NCI-H1694 (cell line): ENCODE data around the gene SEC14L5.
"Not testable (repeated sequence)": the region's sequence is repeated elsewhere in the genome, so short reads cannot be mapped to it uniquely, and the experiment has no call there.

Experiments
- DNase-seq: peaks from one replicate; lab custom pipeline; 2025; lab: John Stamatoyannopoulos, UW

SEC14L5 gene

DNA sequence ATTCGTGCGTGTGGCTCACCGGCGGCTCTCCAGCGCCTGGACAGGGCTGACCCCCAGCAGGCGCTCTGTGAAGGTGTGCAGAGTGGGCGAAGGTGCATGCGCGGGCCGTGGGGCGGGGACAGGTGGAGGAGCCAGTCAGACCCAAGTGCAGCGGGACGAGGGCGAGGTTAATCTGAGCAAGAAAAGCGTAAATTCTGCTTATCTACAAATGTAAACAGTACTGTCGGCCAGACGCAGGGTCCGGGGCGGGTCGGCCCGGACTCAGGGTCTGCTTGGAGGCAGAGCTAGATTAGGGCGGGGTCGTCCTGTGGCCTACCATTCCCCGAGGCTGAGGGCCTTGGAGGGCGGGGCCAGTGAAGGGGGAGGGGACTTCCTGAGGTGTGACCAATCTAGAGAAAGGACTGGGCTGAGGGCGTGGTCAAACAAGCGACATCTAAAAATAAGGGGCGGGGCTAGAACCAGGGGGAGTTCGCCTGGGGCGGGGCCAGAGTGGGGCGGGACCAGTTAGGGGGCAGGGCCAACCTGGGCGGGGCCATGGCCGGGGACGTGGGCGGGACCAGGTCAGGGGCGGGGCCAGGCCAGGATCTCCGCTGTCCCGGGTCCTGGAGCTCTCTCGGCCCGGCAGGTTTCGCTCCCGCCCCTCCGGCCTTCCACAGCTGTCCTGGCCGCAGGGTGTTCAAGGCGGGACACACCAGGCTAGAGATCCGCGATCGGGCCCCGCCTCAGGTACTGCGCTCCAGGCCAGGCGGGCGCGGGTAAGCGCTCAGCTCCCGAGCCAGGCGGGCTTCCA, at the start of gene SEC14L5:
Gene SEC14L5 (plus strand): TSS at position 611 of the 790 bp plus-strand sequence. CDS start 994 bp downstream, outside the sequence.
- DNase-seq = peak; percentile 96

DNA sequence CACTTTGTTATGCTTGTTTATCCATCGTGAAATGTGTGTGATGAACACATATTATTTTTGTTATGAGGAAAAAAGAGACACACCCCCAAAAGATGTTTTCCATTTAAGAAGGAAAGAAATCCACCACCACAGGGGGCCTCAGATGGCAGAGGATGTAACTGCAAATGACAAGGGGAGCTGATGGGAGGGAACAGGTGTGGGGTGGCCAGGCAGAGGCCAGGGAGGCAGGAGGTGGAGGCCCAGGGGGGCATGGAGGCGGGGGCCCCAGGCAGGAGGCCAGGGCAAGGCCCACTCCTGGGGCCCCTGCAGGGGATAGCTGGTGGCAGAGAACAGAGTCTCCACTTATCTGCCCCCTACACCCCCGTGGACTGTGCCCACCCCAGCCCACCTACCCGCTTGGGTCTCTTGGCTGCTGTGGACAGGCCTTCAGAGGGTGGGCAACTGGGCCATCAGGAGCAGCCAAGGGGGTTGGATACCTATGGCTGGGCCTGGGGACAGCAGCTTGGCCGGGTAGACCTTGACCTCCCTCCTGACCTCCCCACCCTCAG, 49.2 kb upstream of the SEC14L5 start:
- no peak for DNase-seq

DNA sequence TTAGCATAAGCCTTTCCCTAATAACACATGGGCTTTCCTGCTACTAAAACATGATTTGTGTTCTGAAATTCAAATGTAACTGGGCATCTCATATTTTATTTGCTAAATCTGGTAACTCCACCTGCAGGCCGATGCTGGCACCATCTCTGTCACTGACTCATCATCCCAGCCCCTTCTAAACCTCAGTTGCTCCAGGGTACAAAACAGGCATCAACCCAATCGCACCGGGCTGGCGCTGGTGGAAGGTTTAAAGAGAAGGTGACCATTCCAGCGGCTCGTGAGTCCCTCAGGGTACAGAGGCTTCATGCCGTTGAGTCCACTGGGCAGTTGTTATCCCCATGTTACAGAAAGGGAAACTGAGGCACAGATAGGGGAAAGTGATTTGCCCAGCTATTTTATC, 48.3 kb upstream of the SEC14L5 start:
- no peak for DNase-seq

DNA sequence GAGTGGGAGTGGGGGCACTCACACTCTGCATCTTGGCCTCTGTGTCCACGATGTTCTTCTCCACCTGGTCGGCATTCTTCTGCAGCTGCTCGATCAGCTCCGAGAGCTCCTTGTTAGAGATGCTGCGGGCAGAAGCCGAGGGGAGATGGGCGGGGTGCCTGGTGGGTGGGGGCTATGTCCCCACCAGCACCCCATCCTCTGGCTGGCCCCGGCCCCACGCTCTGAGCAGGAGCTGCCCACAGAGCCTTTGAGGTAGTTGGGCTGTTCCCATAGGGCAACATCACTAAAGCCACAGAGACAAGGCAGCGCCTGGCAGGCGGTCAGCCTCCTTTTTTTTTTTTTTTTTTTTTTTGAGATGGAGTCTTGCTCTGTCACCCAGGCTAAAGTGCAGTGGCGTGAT, 47.3 kb upstream of the SEC14L5 start:
- no peak for DNase-seq

DNA sequence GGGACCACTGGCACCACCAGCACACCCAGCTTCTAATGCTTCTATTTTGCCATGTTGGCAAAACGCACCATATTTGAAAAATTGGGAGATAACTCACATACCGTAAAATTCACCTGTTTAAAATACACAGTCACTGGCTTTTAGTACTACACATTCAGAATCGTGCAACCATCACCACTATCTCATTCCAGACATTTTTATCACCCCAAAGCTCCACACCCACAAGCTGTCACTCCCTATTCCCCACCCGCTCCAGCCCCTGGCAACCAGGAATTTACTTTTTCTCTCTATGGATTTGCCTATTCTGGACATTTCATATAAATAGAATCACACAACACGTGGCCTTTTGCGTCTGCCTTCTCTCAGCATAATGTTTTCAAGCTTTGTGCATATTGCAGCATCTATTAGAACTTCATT, 46.2 kb upstream of the SEC14L5 start:
- no peak for DNase-seq

DNA sequence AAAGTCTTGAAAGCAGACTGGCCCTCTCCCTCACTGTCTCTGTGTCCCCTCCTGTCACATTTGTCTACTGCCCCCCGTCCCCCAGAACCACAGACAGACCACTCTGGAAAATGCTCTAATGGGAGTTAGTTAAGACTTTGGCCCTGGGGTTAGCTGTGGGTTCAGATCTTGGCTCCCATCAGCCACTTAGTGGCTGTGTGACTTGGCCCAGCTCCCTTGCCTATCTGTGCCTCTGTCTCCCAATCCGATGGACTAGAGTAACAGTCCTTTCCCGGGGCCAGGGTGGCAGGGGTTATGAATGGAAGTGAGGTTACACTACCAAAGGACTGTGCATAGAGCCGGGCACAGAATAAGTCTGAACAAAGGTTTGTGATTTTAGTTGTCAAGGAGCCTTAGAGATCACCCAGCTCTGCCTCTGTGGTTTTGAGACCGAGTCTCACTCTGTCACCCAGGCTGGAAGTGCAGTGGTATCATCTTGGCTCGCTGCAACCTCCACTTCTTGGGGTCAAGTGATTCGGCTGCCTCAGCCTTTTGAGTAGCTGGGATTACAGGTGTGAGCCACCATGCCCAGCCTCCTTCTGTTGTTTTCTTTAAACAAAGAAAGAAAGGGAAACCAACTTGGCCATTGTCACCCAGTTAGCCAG, 44.9 kb upstream of the SEC14L5 start:
- no peak for DNase-seq

DNA sequence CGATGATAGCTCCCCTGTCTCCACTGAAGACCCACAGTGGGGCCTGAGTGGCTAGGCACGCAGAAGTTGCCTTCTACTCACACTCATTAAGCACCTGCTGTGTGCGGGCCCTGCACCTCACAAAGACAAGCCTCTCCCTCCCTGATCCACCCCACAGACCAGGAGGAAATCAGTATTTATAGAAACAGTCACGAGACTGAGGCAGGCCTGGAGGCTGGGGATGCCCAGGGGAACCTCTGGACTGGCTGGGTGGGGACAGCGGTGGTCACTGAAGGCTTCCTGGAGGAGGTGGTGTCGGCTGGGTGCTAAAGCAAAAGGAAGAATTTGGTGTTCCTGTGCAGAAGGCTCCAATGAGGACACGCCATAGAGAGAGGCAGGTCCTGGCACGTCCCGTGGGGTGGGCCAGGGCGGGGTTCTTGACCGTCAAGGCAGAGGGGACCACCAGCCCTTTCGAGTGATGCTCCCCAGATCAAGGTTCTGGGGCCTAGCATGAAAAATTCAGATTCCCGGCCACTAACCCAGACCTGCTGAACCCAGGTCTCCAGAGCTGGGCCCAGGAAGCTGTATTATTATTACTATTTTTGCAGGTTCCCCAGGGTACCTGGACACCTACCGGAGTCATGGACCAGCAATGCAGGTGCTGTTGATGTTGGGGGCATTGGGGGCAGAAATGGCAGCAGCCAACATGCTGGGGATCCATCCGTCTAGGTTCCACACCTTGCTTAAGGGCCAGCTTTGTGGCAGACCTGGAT, 44.2 kb upstream of the SEC14L5 start:
- DNase-seq = no peak

DNA sequence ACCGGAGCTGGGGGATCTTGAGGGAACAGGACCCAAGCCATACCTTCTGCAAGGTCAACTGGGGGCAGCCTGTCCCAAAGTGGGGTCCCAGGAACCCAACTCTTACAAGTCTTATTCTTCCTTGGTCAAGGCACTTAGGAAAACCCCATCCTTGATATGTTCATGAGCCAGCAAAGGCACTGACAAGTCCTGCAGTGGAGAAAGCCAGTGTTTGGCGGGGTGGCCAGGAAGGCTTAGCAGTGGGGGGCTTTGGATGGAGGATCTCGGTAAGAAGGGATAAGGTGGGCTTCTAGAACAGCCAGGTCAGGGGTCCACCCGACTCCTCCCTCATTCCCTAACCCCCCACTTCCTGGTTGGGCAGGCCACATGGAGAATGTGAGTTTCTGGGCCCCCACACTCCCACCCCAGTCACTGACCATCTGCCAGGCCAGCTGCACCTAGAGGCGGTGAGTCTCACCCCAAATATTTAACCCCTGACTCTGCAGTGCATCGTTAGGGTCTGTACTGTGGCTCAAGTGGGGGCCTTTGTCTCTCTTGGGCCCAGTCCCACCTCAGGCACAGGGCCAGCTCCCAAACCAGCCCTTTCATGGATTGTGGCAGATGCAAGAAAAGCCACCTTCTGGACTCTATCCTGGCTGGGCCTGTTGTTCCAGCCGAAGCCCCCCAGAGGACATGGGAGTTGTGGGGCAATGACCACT, 43.5 kb upstream of the SEC14L5 start:
- no peak for DNase-seq

DNA sequence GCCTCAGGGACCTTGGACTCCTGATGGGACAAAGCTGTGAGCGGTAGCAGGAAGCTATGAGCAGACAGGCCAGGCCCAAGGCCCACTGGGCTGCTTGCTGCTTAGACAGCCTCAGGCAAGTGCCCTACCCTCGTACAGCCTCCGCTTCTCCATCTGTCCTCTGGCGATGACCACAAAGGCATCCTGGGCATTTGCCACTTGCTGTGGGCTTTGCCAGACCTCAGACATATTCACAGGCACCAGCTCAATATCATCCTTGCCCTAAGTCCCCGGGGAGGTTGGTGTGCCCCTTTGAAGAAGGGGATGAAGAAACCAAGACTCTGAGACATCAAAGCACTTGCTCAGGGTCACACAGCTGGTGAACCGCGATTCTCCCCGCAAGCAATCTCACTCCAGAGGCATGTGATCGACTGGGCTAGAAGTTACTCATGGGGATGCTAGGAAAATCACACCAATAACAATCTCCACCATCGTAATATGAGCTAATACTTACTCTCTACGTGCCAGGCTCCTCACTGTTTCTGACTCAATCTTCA, 42.8 kb upstream of the SEC14L5 start:
- no peak for DNase-seq

DNA sequence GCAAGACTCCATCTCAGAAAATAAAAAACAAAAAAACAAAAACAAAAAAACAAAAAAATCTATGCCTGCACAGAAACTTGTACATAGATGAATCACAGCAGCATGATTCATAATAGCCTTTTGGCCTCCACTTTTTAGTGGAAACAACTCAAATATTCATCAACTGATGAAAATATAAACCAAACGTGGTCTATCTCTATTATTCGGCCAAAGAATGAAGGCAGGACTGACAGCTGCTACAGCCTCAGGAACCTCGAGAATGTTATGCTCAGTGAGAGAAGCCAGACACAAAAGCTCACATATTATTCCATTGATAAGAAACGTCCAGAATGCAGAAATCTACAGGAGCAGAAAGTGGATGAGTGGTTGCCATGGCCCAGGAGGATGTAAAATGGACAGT, 41.0 kb upstream of the SEC14L5 start:
- DNase-seq = no peak

DNA sequence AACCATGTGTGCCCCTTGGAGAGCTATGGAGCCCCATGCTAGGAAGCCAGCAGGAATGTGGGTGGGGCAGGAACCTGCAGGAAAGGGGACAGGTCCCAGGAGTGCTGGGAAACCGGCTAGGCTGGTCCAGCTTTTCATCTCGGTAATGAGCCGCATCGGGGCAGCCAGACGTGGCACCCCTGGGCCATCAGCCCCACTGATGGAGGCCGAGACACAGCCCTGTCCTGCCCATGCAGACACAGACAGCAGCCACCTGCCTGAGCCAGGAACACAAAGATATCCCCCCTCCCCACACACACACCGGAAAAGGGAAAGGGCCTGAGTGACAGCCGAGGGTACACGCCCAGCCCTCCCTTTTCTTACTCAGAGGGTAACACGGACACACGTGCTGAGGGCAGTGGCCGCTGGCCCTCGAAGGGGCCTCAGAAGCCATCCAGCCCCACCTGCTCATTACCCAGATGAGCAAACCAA, 39.3 kb upstream of the SEC14L5 start:
- no peak for DNase-seq

DNA sequence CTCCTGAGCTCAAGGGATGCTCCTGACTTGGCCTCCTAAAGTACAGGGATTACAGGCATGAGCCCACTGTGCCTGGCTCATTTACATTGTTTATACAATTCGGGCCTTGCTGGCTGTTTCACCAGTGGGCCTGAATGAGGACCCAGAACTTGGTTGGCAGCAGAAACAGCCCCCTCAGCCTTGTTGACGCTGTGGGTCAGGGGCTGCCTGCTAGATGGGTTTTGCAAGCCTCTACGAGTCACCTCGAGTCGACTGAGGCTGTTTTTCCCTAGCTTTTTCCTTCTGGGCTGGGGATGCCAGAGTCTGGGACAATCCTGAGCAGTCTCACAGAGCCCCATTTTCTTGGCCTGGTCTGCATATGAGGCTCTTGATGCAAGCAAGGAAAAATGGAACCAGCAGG, 37.3 kb upstream of the SEC14L5 start:
- DNase-seq = no peak

DNA sequence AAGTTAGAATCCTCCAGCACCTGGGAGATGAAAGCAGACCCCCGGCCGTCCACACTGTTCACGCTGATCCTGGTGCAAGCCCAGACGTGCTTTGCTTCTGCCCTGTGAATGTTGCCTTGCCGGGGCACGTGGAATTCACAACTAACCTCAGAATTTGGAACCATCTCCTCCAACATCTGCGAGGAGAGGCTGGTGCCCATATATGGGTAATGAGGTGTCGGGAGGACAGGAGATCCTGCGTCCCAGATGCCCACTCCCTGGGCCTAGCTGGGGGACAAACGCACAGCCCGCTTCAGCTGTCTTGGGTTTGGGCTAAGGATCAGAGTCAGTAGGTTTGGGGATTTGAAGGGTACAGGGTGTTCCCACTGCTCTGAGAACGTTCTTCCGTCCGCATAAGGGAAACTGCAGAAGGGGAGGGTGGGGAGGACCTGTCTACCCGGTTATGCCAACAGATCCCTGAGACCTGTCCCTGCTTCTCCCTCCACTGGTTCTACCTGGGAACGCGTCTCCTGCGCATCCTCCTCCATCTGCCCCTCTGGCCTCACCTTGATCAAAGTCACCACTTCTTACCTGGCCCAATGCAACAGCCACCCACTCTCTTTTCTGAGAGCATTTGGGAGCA, 35.3 kb upstream of the SEC14L5 start:
- DNase-seq = peak; percentile 13

DNA sequence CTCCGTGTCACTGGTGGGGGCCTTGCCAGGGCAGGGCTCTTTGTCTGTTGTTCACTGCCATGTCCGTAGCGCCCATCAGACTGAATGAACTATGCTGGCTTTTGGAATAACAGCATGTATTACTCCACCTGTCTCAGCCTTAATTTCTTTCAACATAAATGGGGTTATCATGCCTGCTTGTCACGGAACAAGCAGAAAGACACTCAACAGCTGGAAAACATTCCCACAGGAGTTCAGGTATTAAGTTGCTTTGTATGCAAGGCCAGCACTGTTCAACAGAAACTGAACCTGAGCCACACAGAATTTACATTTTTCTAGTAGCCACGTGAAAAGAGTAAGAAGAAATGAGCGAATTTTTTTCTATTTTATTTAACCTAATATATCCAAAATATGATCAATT, 34.3 kb upstream of the SEC14L5 start:
- no peak for DNase-seq

DNA sequence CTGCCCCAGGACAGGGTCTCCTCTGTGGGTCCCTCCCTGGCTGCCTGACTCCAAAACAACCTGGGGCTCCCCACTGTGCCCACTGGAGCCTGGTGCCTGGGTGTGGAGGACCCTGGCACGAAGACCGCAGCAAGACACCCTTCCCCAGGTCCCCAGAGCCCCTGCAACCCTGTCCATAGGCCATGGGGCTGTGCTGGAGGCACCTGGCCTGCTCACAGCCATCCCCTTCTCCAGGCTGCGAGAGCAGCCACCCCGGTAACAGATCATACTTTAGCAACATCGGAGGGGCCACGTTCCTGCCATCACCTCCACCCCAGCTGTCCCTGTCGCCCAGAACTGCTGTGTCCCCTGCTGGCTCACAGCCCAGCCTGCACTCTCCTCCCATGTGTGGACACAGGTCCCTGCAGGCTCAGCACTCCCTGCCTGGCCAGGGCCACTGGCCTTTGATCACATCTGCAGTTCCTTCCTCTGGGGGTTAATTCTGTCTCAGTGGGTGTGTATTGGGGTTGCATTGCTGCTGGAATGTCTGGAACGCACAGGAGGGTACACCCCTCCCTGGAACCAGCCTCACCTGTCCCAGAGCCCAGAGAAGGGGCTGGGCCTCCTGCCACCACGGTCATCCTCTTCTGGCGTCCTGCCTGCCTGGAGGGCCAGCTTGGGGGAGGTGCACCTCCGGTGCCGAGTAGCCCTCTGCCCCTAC, 33.4 kb upstream of the SEC14L5 start:
- DNase-seq = no peak

DNA sequence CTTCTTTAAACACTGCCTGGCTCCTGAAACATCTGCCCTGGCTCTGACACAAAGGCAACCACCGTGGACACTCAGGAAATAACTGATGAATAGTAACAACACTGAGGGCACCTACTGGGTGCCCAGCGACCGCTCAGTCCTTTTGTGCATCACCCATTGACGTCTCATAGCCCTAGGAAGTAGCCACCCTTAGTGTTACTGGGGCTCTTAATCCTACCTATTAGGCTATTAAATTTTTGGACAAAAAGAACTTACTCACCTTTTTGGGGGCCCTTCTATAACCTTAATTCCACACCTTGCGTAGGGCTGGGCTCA, 32.9 kb upstream of the SEC14L5 start:
- DNase-seq = no peak

DNA sequence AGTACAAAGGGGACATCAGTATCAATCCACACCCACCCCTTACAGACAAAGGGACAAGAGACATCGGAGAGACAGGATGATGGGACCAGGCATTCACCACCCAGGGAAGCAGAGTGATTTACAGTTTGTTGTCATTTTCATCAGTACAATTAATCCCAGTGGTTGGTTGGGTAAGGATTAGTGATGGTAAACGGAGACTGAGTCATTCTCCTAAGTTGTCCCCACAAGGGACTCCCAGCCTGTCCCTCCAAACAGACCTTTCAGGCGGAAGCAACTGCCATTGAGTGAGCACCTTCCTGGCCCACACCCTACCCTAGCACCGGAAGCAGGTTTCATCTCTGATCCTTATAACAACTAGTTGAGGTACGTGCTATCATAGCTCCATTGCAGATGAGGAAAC, 32.3 kb upstream of the SEC14L5 start:
- no peak for DNase-seq

DNA sequence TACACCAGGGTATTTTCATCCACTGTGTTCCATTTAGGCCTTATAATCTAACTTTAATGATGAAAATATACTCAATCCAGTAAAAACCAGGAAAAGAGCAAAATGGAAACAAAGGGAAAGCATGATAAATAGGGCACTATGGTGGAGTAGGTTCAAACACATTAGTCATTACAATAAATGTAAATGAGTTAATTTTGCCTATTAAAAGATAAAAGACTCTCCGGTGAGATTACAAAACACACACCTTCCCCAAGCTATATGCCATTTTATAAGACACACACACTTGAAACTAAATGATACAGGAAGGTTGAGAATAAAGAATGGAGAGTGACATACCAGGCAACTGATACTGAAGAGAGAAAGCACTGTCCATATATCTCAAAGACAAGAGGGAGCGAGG, 31.2 kb upstream of the SEC14L5 start:
- DNase-seq = no peak

DNA sequence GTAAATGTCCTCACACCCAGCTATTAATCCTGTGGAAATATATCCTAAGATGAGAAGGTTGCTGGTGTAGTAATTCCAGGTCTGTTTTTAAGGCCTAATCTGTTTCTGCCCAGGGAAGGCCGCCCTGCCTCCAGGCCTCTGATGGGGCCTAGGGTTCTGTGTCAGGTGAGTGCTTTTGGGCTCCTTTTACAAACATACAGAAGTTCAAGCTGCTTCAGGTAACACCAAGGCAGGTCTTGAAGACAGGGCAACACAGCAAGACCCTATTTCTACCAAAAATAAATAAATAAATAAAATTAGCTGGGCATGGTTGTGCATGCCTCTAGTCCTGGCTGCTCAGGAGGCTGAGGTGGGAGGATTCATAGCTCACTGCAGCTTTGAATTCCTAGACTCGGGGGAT, 30.5 kb upstream of the SEC14L5 start:
- DNase-seq = no peak

DNA sequence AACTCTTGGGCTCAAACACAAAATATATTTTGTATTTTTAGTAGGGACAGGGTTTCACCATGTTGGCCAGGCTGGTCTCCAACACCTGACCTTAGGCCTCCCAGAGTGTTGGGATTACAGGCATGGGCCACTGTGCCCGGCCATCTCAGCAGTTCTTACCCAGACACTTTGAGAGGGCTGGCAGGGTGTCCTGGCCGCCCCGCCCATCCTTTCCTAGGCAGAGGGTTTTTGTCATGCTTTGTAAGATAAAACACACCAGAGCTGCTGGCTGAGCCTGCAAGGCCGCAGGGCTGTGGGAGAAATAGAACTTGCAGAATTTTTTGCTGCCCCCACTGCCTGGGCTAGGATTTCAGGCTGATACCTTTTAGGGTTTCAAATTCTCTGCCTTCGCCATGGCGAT, 29.9 kb upstream of the SEC14L5 start:
- no peak for DNase-seq

DNA sequence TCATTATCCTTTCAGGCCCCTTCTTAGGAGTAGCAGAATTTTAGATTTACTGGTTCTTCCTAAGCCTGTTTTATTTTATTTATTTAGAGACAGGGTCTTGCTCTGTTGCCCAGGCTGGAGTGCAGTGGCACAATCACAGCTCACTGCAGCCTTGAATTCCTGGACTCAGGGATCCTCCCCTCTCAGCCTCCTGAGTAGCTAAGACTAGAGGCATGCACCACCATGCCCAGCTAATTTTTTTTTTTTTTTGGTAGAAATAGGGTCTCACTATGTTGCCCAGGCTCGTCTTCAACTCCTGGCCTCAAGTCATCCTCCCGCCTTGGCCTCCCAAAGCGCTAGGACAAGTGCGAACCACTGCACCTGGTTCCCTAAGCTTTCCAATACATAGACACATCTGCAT, 28.5 kb upstream of the SEC14L5 start:
- DNase-seq = not testable (repeated sequence)
